IPS DF 6.9 (cell line): ENCODE data around the gene ENC1.

Experiments
- DNase-seq: peaks from one replicate; pipeline ENCODE4 v3.0.0-alpha.2; 2013; ENCODE audit warnings: low read depth, low spot score
- H3K27ac ChIP-seq: one replicate; pipeline ENCODE4 v1.5.1; 2013; ENCODE audit warnings: low read length, control low read depth
- H3K27me3 ChIP-seq: 2 replicates; pipeline ENCODE4 v1.6.1; 2013; ENCODE audit warnings: mild to moderate bottlenecking, low read length; ENCODE audit not compliant: control insufficient read depth, insufficient read depth
- H3K36me3 ChIP-seq: 2 replicates; pipeline ENCODE4 v1.6.1; 2013; ENCODE audit warnings: low read length; ENCODE audit not compliant: control insufficient read depth, insufficient read depth
- H3K4me1 ChIP-seq: 2 replicates; pipeline ENCODE4 v1.6.1; 2013; ENCODE audit warnings: low read length; ENCODE audit not compliant: control insufficient read depth, insufficient read depth
- H3K4me3 ChIP-seq: 2 replicates; pipeline ENCODE4 v1.5.1; 2013; ENCODE audit warnings: mild to moderate bottlenecking, low read length
- H3K9me3 ChIP-seq: 2 replicates; pipeline ENCODE4 v1.6.1; 2013; ENCODE audit warnings: low read length, inconsistent platforms; ENCODE audit not compliant: control insufficient read depth, insufficient read depth
- WGBS: extraction: QIAGEN DNeasy Blood & Tissue Kit; methylation state at CpG from one replicate; pipeline ENCODE4 v1.1.7; 2013; ENCODE audit warnings: mixed read lengths, missing lambda C conversion rate; ENCODE audit not compliant: insufficient read length, insufficient coverage; 5-methylcytosine and 5-hydroxymethylcytosine counted together

Gene ENC1

GRCh38 chr5:74589204-74590056 is 51.1 kb downstream of the ENC1 start:
- Histone ChIP-seq H3K4me3 (no peak overlapping the region), H3K4me1 (0 out of 2 replicates have a peak, but pooled peaks cover 3% of the 10 kb centered on the region), H3K27me3 (no peaks in the 10 kb centered on the region), H3K9me3 (no peaks in the 10 kb centered on the region), H3K36me3 (no peaks in the 10 kb centered on the region), H3K27ac (no peak overlapping the region)
- DNase-seq = no peak
- no CpG with 5 or more reads among the region's 6 CpGs for WGBS

- no peaks in the 10 kb centered on the region for H3K36me3 ChIP-seq
- DNase-seq = no peak
- no peaks in the 10 kb centered on the region for H3K27me3 ChIP-seq
- 0 out of 2 replicates have a peak, but pooled peaks cover 3% of the 10 kb centered on the region for H3K4me1 ChIP-seq
- WGBS = no CpG with 5 or more reads among the region's 3 CpGs
- no peak overlapping the region for H3K4me3 ChIP-seq
- no peak overlapping the region for H3K27ac ChIP-seq
- no peaks in the 10 kb centered on the region for H3K9me3 ChIP-seq
Observed at GRCh38 chr5:74588415-74588814, 52.1 kb downstream of the ENC1 start.

- Histone ChIP-seq H3K27me3 (no peaks in the 10 kb centered on the region), H3K27ac (no peak overlapping the region), H3K36me3 (no peaks in the 10 kb centered on the region), H3K9me3 (no peaks in the 10 kb centered on the region), H3K4me3 (no peak overlapping the region), H3K4me1 (0 out of 2 replicates have a peak, but pooled peaks cover 3% of the 10 kb centered on the region)
- WGBS = no CpG with 5 or more reads among the region's 2 CpGs
- no peak for DNase-seq
Observed at GRCh38 chr5:74587890-74588289, 52.6 kb downstream of the ENC1 start.

- no peak for DNase-seq
- Histone ChIP-seq H3K27me3 (no peaks in the 10 kb centered on the region), H3K4me3 (no peak overlapping the region), H3K9me3 (no peaks in the 10 kb centered on the region), H3K36me3 (no peaks in the 10 kb centered on the region), H3K27ac (no peak overlapping the region), H3K4me1 (0 out of 2 replicates have a peak, but pooled peaks cover 3% of the 10 kb centered on the region)
- no CpG with 5 or more reads among the region's 4 CpGs for WGBS
Observed at GRCh38 chr5:74587300-74587699, 53.2 kb downstream of the ENC1 start.

- Histone ChIP-seq H3K27ac (no peak overlapping the region), H3K4me1 (0 out of 2 replicates have a peak, but pooled peaks cover 3% of the 10 kb centered on the region), H3K4me3 (no peak overlapping the region), H3K27me3 (no peaks in the 10 kb centered on the region), H3K9me3 (no peaks in the 10 kb centered on the region), H3K36me3 (no peaks in the 10 kb centered on the region)
- WGBS = no CpG with 5 or more reads among the region's 1 CpG
- no peak for DNase-seq
Observed at GRCh38 chr5:74586856-74587255, 53.7 kb downstream of the ENC1 start.

- no CpG with 5 or more reads among the region's 4 CpGs for WGBS
- no peaks in the 10 kb centered on the region for H3K36me3 ChIP-seq
- no peak overlapping the region for H3K4me3 ChIP-seq
- H3K9me3 ChIP-seq = no peaks in the 10 kb centered on the region
- H3K27me3 ChIP-seq = no peaks in the 10 kb centered on the region
- no peak overlapping the region for H3K27ac ChIP-seq
- 0 out of 2 replicates have a peak, but pooled peaks cover 3% of the 10 kb centered on the region for H3K4me1 ChIP-seq
- no peak for DNase-seq
Observed at GRCh38 chr5:74582853-74583252, 57.7 kb downstream of the ENC1 start.

- Histone ChIP-seq H3K4me1 (0 out of 2 replicates have a peak, but pooled peaks cover 4% of the 10 kb centered on the region), H3K27me3 (no peaks in the 10 kb centered on the region), H3K4me3 (no peak overlapping the region), H3K9me3 (no peaks in the 10 kb centered on the region), H3K36me3 (no peaks in the 10 kb centered on the region), H3K27ac (no peak overlapping the region)
- DNase-seq = no peak
- WGBS = no CpG with 5 or more reads among the region's 4 CpGs
Observed at GRCh38 chr5:74581988-74582365, 58.6 kb downstream of the ENC1 start.

- Histone ChIP-seq H3K4me3 (no peak overlapping the region), H3K4me1 (0 out of 2 replicates have a peak, but pooled peaks cover 1% of the 10 kb centered on the region), H3K27me3 (no peaks in the 10 kb centered on the region), H3K9me3 (no peaks in the 10 kb centered on the region), H3K36me3 (no peaks in the 10 kb centered on the region), H3K27ac (no peak overlapping the region)
- DNase-seq = no peak
- WGBS = no CpG with 5 or more reads among the region's 3 CpGs
Observed at GRCh38 chr5:74580729-74581109, 59.8 kb downstream of the ENC1 start.

- no CpG with 5 or more reads among the region's 9 CpGs for WGBS
- Histone ChIP-seq H3K27me3 (no peaks in the 10 kb centered on the region), H3K4me1 (0 out of 2 replicates have a peak, but pooled peaks cover 1% of the 10 kb centered on the region), H3K9me3 (no peaks in the 10 kb centered on the region), H3K27ac (no peak overlapping the region), H3K36me3 (no peaks in the 10 kb centered on the region), H3K4me3 (no peak overlapping the region)
- no peak for DNase-seq
Observed at GRCh38 chr5:74579215-74579614, 61.3 kb downstream of the ENC1 start.

- Histone ChIP-seq H3K4me1 (0 out of 2 replicates have a peak, but pooled peaks cover 1% of the 10 kb centered on the region), H3K9me3 (no peaks in the 10 kb centered on the region), H3K4me3 (no peak overlapping the region), H3K36me3 (no peaks in the 10 kb centered on the region), H3K27me3 (no peaks in the 10 kb centered on the region), H3K27ac (no peak overlapping the region)
- no CpG with 5 or more reads among the region's 7 CpGs for WGBS
- no peak for DNase-seq
Observed at GRCh38 chr5:74578356-74579044, 62.0 kb downstream of the ENC1 start.
